Hippocampal formation (tissue), 2 donors: Measurements from ENCODE around the gene GNG2.
A peak's percentile ranks its signal among the peaks of the same experiment; 100 is the strongest.

Experiments used
- DNase-seq, 2 donors: peaks; one replicate each; lab custom pipeline; 2025; lab: John Stamatoyannopoulos, UW

Gene GNG2

DNA sequence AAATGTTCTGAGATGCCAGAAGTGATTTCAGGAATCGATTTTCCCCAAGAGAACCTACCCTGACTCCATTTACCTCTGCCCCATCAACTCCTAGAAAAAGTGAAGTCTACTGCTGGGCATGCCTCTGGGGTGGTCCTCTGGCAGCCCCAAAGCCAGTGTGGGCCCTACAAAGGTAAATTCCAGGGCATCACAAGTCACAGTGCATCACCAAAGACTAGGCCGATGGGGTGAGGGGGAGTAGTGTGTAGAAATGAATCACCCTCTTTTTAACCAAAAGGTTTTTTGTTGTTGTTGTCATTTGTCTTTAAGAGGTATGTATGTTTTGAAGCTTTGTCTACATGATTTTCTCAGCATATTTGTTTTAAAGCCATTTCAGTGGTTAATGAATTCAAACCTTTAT is 82.6 kb downstream of the GNG2 start:
- no peak for DNase-seq

DNA sequence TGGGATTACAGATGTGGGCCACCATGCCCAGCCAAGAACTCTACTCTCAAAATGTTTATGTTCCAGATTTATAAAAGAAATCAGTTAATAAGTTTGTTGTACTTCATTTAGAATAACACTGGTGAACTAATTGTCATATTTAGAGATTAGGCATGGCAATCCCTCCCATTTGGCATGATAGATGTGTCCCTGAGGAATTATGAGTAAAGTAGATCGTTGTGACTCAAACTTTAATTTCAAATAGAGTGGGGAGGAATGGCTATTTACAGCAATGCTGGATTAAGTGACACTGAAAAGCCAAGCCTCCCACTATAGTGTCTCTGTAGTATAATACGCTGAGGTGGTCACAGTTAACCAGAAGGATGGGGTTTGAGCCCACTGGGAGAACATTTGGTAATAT is 89.6 kb downstream of the GNG2 start:
- DNase-seq, result no peak

DNA sequence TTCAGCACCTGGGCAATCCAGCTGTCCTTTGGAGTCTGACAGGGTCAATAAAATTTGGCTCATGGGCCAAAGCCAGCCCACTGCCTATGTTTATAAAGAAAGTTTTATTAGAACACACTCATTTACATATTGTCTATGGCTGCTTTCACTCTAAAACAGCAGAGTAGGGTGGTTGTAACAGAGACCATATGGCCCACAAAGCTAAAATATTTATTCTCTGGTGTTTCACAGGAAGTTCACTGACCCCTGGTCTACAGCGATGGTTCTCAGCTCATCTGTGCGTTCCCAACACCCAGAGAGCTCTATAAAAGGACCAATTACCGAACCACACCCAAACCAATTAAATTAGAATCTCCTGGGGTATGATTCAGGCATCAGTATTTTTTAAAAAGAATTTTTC is 91.2 kb downstream of the GNG2 start:
- no peak for DNase-seq

DNA sequence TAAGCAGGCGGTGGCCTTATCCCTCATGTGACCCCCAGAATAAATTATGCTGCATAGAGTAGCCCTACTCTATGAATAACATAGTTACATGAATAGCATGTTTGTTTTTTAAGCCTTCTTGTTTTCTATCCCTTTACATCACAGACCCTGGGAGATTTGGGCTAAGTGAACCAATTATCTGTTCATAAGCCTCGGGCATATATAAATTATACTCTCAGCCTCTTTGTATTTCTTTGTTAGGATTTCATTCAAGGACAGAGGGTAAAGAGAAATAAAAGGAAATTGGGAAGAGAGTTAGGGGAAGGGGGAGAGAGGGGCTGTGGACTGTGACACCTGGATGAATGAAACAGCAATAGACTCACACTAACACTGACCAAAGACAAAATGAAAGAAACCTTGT is 93.6 kb downstream of the GNG2 start:
- no peak for DNase-seq

DNA sequence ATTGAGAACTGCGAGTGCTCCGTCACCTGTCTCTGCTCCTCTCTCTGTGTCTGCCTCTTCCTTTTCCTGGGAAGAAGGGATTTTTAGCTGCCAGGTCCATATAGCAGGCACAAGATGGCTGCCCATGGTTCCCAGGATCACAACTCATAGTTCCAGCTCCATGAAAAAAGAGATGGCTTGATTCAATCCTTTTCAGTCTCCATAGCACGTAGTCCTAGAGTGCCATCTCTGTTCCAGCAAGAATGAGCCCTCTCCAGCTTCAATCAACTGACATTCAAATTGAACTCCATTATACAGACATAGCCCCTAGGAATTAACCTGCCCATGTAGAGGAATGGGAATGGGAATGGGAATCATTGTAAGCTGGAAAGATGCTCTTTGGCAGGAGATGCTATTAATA is 94.2 kb downstream of the GNG2 start:
- DNase-seq, result no peak

DNA sequence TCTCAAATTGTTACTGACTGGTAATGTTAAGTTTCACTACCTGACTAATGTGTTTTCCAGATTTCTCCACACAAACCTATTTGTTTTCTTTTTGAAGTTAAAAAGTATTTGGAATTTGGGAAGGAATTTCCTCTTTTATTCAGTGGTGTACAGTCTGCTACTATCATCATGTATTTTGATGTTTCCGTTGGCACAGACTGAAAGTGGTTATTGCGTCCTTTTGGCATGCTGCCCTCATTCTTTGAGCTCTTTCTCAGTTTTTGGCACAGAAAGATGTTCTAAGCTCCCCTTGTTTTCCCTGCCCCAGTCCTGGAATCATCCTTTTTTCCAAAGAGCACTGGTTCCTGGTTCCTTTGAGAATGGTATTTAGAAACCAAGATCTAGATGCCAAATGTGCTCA is 97.5 kb downstream of the GNG2 start:
- no peak for DNase-seq

DNA sequence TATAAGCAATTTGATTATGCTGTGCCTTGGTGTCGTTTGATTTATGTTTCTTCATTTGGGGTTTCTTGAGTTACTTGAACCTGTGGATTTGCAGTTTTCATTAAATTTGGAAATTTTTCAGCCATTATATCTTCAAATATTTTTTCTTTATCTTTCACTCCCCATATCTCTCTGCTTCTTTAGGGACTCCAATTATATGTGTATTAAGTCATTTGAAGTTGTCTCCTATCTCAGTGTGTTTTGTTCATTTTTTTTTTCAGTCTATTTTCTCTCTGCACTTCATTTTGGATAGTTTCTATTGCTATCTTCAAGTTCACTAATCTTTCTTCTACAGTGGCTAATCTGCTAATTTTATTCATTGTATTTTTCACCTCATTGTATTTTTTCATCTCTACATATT is 99.5 kb downstream of the GNG2 start:
- DNase-seq, result no peak

DNA sequence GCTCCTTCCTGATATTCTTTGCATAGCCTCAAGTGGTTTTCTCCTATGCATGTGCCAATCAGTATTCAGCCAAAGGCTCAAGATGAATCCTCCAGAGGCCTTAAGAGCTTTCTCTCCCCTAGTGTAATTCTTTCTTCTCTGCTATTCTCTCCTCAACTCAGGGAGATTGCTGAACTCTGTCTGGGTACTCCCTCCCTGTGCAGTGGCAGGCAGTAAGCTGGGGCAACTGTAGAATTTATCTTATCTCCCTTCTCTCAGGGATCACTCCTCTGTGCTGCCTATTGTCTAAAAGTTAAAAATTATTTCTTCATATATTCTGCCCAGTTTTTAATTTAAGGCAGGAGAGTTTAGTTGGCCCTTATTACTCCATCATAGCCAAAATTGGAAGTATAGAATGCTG is 100.5 kb downstream of the GNG2 start:
- DNase-seq, result no peak

DNA sequence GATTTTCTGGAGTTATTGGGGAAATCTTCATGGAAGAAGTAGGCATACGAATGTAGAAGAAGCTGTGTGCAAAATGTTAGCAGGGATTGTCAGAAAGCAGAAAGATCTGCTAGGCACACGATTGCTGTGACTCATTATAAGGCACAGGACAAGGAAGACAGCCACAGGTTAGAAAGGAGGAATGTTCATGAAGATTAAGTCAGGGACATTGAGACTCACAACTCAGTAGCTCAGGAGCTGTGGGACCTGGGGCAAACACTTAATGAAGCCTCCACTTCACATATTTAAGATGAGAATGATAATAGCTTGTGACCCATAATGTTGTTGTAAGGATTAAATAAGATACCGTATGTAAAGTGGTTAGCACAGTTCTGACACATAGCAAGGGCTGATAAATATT is 102.3 kb downstream of the GNG2 start:
- no peak for DNase-seq

DNA sequence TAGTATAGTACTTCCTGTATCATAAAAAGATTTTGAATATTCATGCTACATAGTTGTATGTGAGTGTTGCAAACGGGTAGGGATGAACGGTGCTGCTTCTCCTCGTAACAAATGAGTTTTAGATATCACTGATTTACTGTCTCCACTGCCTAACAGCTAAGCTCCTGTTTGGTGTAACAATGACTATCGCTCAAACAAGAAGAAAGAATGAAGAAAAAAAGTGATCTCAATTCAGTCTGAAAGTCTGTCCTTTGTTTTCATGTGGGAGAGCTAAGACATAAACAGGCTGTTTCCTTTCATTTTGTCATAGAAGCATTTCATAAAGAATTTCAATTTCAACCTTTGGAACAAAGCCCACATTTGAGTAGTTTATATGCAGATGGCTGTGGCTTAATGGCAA is 102.9 kb downstream of the GNG2 start:
- DNase-seq, result no peak

DNA sequence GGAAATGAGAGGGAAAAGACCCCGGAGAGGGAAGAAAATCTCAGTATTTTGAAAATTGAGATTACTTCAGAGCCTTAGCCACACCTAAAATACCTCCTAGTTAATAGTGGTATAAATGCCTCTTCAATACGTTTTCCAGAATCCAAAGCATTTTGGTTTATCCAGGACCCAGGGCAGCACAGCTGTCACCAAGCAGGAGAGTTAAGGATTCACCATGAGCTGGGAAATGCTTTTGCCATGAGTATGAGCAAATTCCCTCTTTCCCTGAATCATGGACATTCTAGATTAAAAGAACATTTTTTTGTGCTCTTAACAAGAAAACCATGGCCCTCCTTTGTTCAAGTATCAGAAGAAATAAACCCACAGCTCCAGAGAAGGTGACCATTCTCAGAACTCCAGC is 107.1 kb downstream of the GNG2 start:
- no peak for DNase-seq

DNA sequence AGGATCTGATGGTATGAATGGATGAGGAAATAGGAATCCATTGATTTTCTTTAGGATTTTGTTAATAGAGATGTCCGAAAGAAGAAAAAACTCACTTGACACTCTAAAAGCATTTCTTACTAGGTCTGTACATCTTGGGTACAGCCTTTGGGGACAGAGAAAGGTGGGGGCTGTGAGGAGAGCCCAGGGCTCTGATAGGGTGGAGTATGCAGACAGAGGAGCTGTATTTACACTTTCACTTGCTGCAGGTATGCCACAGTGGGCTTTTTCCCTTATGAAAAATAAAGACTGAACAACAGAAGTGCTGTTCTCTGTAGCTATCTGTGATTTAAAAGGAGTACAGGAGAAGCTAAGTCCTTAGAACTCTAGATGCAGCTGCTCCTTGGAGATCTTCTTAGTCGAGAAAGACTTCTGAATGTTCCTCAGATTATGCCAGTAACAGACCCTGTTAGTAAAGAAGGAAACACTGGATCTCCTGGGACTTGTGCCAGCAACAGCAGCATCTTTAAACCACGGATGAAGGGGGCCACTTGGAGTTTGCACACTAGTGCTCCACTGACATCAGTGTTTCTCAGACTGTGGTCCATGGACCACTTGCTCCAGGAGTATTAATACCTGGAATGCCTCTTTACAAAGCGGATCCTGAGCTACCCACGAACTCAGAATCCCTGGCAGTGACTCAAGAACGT is 109.6 kb downstream of the GNG2 start:
- DNase-seq, result no peak

DNA sequence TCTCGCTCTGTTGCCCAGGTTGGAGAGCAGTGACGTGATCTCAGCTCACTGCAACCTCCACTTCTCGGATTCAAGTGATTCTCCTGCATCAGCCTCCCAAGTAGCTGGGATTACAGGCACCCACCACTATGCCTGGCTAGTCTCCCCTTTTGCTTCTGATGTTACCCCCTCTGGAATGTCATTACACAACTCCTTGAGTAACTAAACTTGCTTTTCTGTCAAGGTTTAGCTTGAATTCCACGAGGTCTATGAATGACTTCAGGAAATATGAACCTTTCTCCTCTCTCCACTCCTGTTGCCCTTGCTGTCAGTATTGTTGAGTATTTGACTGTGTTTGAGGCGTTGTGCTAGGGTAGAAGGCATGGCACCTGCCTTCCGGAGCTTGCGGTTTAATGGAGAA is 112.2 kb downstream of the GNG2 start:
- DNase-seq, result no peak

DNA sequence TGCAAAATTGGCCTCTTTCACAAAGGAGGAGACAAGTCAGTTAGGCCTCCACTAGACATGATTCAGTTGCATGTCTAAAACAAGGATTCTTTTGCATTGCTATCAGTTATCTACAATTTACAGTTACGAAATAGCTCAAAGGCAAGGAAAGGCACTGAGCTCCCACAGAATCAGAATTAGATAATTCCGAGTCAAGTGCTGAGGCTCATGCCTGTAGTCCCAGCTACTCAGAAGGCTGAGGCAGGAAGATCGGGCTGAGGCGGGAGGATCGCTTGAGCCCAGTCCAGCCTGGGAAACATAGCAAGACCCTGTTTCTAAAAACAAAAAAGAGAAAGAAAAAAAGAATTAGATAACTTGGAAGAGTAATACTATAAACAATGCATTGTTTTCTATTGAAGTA is 116.7 kb downstream of the GNG2 start:
- DNase-seq, result no peak

DNA sequence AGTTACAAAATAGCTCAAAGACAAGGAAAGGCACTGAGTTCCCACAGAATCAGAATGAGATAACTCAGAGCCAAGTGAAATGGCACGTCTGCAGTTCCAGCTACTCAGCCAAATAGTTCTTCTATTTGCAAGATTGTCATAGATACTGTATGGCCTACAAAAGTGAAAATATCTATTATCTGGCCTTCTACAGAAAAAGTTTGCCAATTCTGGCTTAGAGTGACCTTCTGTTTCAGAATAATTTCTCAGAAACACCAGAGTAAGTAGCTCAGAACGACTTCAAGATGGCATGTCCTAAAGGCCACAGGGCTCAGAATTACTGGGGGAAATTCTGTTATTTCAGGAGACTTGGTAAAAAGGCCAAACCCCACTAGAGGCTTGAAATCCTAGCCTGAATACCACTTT is 118.3 kb downstream of the GNG2 start:
- DNase-seq, result no peak

DNA sequence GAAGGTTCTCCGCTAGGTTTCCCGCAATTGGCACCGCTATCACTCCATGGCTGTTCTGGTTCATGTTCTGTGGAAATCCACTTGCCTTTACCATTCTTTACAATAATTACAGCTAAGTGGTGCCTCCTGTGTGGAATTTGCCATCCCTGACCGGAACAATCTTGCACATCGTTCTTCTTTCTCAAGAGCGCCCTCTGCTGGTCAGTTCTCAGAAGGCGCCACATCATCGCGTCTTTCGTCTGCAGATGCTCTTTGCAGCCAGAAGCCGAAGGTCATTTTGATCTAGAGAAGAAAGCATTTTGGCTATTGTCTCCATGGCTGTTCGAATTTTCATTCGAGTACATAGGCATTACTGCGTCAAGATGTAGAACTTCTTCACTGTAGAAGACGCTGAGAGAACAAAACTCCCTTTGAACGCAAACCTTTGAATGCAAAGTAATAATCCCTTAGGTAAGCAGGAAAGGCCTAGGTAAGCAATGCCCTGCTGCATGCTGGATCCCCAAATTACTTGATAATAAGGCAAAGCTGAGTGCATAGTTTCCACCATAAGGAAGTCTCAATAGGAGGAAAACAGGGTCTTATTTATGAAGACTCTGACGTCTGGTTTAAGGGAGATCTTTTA is 118.8 kb downstream of the GNG2 start:
- DNase-seq, result peak; percentile 55 to 79

DNA sequence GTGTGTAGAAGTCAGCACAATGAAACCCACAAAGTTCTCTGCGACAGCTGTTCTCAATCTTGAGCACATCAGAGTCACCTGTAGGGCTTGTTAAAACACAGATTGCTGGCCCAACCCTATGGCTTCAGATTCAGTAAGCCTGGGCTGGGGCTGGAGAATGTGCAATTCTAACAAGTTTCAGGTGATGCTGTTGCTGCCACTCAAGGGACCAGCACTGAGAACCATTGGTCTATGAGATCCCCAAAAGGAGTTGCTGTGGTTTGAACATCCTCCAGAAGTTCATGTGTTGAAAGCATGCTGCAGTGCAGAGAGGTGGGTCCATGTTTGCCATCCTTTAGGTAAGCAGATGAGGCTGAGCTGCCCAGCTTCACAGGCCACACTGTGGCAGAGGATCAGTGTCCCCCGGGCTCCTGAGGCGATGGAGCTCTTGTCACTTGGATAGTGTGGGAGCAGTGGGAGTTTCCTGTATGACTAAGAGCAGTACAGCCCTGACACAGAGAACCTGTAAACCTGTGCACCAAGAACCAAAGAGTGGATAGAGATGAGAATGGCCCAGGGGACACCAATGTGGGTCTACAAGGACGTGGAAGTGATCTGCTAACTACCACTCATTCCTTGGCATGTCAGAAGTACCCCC is 120.9 kb downstream of the GNG2 start:
- no peak for DNase-seq

DNA sequence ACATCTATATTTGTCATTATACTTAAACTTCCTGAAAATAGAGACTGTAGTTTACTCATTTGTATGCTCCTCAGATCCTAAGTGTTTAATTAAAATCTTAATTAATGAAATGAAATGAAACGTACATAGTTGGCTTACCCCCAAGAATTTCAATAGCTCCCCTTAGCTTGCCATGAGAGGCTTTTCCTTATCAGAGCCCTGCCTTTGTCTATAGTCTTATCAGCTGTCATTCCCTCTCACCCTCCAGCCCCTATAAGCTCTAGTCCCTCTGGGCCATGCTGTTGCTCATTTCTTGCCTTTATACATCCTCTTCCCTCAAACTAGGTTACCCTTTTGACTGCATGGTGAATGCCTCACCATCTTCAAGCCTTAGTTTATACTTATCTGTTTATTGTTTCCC is 127.8 kb downstream of the GNG2 start:
- DNase-seq, result no peak

DNA sequence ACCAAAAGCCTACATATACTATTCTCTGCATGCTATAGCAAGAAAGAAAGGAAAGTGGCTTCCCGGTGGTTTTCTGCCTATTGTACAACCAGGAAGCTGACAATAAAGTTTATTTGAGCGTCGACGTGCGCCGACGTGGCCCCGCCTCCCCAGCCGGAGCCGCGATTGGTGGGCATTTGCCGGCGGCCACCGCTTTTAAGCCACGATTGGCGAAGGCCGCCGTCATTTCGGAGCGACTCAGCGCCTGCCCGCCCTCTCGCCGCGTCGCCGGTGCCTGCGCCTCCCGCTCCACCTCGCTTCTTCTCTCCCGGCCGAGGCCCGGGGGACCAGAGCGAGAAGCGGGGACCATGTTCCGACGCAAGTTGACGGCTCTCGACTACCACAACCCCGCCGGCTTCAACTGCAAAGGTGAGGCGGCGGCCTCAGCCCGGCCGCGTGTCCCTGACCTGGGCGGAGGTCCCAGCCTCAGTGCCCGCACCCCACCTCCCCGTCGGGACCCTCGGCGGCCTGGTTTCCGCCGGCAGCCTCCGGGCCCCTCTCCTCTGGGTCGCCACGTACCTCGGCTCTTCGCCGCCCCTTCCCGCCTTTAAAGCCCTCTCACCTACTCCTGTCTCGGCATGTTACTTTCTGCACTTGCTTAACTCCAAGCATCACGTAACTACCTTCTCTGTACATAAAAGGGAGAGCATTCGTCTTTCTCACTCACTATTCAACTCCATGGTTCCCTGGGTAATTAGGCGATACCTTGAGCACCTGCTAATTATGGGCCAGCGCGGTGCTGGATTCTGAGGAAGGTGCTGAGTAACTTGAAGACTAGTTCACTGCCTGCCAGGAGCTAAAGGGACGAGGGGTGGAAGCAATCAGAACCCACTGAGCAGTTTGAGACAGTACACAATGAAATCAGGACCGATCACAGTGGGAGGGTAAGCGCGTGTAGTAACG is 129.2 kb downstream of the GNG2 start, which contains the start of gene RTRAF:
TSS of gene RTRAF (plus strand) at position 254 of the 942 bp plus-strand sequence. CDS start at position 348, 94 bp downstream.
- DNase-seq, result peak; percentile 86 to 96

DNA sequence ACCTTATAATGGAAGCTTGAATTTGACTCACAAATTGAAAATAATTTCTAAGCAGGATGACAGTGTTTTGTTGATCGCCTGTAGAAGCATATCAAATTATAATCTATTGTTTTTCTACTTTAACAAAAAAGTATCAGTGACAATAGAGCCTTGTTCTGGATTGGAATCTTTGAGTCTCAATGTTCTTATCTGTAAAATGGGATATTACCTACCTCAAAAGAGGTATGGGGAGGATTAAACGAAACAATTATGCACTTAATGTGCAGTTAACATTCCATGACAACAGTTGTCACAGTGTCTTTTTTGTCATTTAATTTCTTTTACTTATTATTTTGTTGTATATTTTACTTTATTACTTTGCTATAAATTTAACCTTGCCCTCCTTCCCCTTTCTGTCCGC is 130.1 kb downstream of the GNG2 start:
- no peak for DNase-seq

DNA sequence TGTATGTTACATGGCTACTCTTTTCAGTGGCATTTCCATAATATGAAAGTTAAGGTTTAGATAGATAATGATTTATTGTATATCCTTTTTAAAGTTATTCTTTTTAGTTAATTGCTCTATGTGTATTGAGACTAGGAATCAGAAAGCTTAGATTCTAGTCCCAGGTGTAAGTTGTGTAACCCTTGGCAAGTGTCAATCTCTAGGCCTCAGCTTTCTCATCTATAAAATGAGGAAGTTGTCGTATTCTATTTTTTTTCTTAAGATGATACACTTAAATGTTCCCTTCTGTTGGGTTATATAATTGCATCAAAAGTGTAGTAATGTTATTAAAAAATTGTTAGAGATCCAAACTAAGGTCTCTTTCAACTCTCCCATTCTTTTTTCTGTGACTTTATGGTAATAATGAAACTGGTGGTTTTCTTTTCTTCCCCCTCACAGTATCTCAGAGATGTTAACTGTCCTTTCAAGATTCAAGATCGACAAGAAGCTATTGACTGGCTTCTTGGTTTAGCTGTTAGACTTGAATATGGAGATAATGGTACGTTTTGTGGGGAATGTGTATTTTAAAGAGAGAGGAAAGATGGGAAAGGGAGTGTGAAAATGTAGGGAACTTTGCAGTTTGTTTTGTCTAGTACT is 133.0 kb downstream of the GNG2 start:
- no peak for DNase-seq
